ENCODE results near the gene CLDN6. TPM values are rescaled to one million over a fixed set of nuclear protein-coding genes. Genes with fewer than 3 reads are reported as not detected.

CLDN6 gene
- total and polyA plus RNA-seq, 3 donors from 2014 or later: 0.55 to 0.74 (median 0.70) TPM

GRCh38 chr16:2973605-2974318, 44.2 kb downstream of the CLDN6 start:
- no peak for TF ChIP-seq CTCF (IDR thresholded peaks at IDR 0.05)
- TF ChIP-seq POLR2A (IDR thresholded peaks at IDR 0.05): no peak
- intact Hi-C loops (cut with DNase I; ENCODE audit: low total_unique reads): no loop called here
- Histone ChIP-seq H3K4me3 (no peak overlapping the region), H3K27ac (no peak overlapping the region), H3K9me3 (no peaks in the 10 kb centered on the region), H3K27me3 (no peaks in the 10 kb centered on the region), H3K4me1 (peaks cover 9% of the 10 kb centered on the region), H3K36me3 (ENCODE audit: low read depth, missing control alignments) (no peaks in the 10 kb centered on the region)
- WGBS, 2 donors: 80 to 89% methylated on average over 2 to 17 of the region's 17 CpGs
- no peak for DNase-seq

- intact Hi-C loops (cut with DNase I; ENCODE audit: low total_unique reads): no loop called here
- no peaks in the 10 kb centered on the region for H3K36me3 ChIP-seq (ENCODE audit: low read depth, missing control alignments)
- DNase-seq: no peak
- H3K27me3 ChIP-seq: no peaks in the 10 kb centered on the region
- WGBS, 2 donors: 50 to 71% methylated on average over 2 to 5 of the region's 5 CpGs
- H3K9me3 ChIP-seq: no peaks in the 10 kb centered on the region
- no peak overlapping the region for H3K4me3 ChIP-seq
- H3K27ac ChIP-seq: no peak overlapping the region
- peaks cover 9% of the 10 kb centered on the region for H3K4me1 ChIP-seq
- TF ChIP-seq POLR2A (IDR thresholded peaks at IDR 0.05): no peak
- no peak for TF ChIP-seq CTCF (IDR thresholded peaks at IDR 0.05)
Measured at GRCh38 chr16:2973093-2973492, 44.9 kb downstream of the CLDN6 start.

GRCh38 chr16:2971985-2972784, 45.8 kb downstream of the CLDN6 start:
- no peak overlapping the region for H3K27ac ChIP-seq
- WGBS, 2 donors: 77 to 83% methylated on average over 11 to 15 of the region's 15 CpGs
- DNase-seq: no peak
- no peaks in the 10 kb centered on the region for H3K9me3 ChIP-seq
- no peaks in the 10 kb centered on the region for H3K36me3 ChIP-seq (ENCODE audit: low read depth, missing control alignments)
- H3K27me3 ChIP-seq: no peaks in the 10 kb centered on the region
- H3K4me1 ChIP-seq: peaks cover 9% of the 10 kb centered on the region
- intact Hi-C loops (cut with DNase I; ENCODE audit: low total_unique reads): no loop called here
- TF ChIP-seq POLR2A (IDR thresholded peaks at IDR 0.05): no peak
- TF ChIP-seq CTCF (IDR thresholded peaks at IDR 0.05): no peak
- H3K4me3 ChIP-seq: no peak overlapping the region

GRCh38 chr16:2971134-2971984, 46.6 kb downstream of the CLDN6 start:
- Histone ChIP-seq H3K9me3 (no peaks in the 10 kb centered on the region), H3K27me3 (no peaks in the 10 kb centered on the region), H3K36me3 (ENCODE audit: low read depth, missing control alignments) (no peaks in the 10 kb centered on the region), H3K4me1 (peaks cover 9% of the 10 kb centered on the region), H3K4me3 (no peak overlapping the region), H3K27ac (no peak overlapping the region)
- WGBS, 2 donors: 95 to 97% methylated on average over 18 to 25 of the region's 35 CpGs
- TF ChIP-seq CTCF (IDR thresholded peaks at IDR 0.05) (no peak), POLR2A (IDR thresholded peaks at IDR 0.05) (no peak)
- intact Hi-C loops (cut with DNase I; ENCODE audit: low total_unique reads): no loop called here
- DNase-seq: no peak

Data from testis (tissue), 3 donors.